ENCODE results near the gene PCNT.
"Not testable (repeated sequence)": the region's sequence is repeated elsewhere in the genome, so short reads cannot be mapped to it uniquely, and the experiment has no call there.

PCNT gene

GRCh38 chr21:46388206-46388880, 64.4 kb downstream of the PCNT start:
- FAIRE-seq: no peak

- FAIRE-seq: no peak
These were observed 64.9 kb downstream of the PCNT start for GRCh38 chr21:46388896-46389295.

- FAIRE-seq: no peak
These were observed 66.9 kb downstream of the PCNT start for GRCh38 chr21:46390603-46391545.

DNA sequence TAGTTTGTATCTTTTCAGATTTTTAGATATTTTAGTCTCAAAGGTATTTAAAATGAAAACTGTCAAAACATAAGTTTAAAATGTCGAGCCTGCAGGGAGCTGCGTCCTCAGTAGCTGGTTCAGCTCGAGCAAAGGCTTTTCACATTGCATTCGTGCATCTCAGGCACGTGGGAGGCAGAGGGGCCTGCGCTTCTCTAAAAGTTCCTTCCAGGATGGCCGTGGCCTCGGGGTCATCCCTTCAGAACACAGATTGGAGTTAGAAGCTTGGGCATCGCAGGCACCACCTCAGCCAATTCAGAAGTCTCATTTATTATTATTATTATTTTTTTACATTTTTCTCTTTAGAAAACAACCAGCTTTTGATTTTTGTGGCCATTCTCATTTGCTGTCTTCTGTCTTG, 67.8 kb downstream of the PCNT start:
- no peak for FAIRE-seq

- no peak for FAIRE-seq
These were observed 69.0 kb downstream of the PCNT start for GRCh38 chr21:46392921-46393320.

- FAIRE-seq: no peak
These were observed 69.5 kb downstream of the PCNT start for GRCh38 chr21:46393451-46393940.

- no peak for FAIRE-seq
These were observed 70.1 kb downstream of the PCNT start for GRCh38 chr21:46393941-46394594.

GRCh38 chr21:46394595-46395104, 70.7 kb downstream of the PCNT start:
- FAIRE-seq: no peak

DNA sequence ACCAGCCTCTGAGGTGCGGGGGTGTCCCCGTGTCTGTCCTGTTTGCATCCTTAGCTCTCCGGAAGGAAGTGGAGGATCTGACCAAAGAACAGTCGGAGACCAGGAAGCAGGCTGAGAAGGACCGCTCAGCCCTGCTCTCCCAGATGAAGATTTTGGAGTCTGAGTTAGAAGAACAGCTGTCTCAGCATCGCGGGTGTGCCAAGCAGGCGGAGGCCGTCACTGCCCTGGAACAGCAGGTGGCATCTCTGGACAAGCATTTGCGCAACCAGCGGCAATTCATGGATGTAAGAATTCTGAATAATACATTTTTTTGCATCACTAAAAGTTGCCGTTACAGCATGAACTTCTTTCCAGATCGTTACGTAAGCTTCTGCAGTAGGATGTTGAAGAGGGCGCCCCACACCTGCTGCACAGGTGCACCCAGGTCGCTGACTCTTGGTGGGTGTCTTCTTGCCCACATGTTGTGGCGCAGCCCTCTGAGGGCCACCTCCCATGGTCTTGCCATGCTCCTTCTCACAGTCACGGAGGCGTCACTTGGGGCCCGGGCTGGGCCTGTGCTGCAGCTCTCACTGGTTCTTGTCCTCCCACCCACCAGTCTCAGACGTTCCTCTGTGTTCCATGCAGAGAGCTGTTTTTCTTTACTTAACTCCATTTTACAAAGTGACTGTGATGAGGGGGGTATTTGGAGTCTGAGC, 73.4 kb downstream of the PCNT start:
- no peak for FAIRE-seq

GRCh38 chr21:46397993-46398392, 74.0 kb downstream of the PCNT start:
- no peak for FAIRE-seq

DNA sequence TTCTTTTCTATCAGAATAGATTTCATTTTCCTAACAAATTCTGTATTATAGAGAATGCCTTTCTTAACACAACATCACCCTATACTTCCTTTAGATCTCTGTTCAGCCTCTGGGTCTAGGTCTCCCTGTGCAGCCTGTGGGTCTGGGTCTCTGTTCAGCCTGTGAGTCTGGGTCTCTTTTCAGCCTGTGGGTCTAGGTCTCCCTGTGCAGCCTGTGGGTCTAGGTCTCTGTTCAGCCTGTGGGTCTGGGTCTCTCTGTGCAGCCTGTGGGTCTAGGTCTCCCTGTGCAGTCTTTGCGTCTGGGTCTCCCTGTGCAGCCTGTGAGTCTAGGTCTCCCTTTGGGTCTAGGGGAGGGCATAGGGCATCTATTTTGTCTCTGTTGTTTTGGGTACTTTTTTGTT, 75.2 kb downstream of the PCNT start:
- FAIRE-seq: no peak

- no peak for FAIRE-seq
These were observed 75.7 kb downstream of the PCNT start for GRCh38 chr21:46399686-46400085.

DNA sequence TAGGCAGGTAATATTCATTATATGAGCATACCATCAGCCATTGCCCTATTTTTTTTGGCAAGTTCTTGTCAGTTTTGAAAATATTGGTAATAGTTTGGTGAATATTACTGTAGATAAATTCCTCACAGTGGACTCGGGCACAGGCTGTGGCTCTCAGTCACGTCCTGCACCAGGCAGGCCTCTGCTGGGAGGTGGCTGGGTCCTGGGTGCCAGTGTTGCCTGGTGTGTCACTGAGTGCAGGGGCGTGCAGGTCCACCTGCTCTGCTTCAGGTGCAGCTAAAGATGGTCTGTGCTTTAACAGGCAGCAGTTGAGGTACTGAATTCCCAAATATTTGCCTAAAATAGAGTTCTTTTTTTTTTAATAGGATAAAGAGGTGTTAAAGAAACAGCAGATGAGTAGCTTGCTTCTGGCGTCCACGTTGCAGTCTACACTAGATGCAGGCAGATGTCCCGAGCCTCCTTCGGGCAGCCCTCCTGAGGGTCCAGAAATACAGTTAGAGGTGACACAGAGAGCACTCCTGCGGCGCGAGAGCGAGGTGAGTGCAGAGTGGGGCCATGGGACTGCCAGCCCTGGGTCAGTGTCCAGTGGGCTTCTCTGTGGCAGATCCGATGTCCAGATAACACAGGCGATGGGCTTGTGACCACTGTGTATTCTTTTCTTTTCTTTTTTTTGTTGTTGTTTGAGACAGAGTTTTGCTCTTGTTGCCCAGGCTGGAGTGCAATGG, 77.4 kb downstream of the PCNT start:
- FAIRE-seq: no peak

DNA sequence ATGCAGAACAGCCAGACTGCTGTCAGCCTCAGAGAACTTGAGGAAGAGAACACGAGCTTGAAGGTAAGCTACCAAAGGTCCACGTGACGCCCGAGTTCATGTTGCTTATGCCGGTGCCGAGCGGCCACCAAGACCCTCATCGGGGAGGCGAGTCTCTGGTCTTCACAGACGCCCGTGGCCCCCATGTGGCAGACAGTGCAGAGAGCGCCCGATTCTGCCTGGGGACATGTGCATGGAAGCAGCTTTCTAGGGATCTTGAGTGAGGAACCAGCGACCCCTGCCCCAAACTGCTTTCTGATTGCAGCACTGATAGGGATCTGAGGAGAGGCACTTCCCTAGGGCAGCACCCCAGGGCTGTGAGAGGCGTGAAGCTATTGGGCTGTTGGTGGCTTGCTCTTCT, 78.5 kb downstream of the PCNT start:
- FAIRE-seq: no peak

DNA sequence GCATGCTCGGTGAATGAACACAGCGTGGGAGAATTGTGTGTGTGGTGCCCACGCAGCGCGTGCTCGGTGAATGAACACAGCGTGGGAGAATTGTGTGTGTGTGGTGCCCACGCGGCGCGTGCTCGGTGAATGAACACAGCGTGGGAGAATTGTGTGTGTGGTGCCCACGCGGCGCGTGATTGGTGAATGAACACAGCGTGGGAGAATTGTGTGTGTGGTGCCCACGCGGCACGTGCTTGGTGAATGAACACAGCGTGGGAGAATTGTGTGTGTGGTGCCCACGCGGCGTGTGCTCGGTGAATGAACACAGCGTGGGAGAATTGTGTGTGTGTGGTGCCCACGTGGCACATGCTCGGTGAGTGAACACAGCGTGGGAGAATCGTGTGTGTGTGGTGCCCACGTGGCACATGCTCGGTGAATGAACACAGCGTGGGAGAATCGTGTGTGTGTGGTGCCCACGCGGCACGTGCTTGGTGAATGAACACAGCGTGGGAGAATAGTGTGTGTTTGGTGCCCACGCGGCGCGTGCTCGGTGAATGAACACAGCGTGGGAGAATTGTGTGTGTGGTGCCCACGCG, 79.4 kb downstream of the PCNT start:
- not testable (repeated sequence) for FAIRE-seq

DNA sequence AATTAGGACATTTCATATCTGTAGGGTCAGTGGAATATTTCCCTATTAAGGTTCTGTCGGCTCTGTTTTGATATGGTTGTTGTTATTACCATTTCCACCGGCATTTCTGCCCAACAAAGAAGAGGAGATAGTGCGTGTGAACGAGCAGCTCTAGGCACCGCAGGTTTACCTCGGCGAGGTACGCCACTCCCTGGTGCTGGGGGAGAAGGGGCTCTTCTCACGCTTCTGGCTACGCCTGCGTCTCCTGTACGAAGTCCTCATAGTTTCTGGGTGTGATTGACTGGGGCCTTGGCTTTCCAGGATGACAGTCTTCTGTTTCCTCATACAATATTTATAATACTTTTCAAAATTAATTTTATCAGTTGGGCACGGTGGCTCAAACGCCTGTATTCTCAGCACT, 80.3 kb downstream of the PCNT start:
- no peak for FAIRE-seq

- no peak for FAIRE-seq
These were observed 82.0 kb downstream of the PCNT start for GRCh38 chr21:46406001-46406400.

- no peak for FAIRE-seq
These were observed 85.9 kb downstream of the PCNT start for GRCh38 chr21:46409641-46410406.

DNA sequence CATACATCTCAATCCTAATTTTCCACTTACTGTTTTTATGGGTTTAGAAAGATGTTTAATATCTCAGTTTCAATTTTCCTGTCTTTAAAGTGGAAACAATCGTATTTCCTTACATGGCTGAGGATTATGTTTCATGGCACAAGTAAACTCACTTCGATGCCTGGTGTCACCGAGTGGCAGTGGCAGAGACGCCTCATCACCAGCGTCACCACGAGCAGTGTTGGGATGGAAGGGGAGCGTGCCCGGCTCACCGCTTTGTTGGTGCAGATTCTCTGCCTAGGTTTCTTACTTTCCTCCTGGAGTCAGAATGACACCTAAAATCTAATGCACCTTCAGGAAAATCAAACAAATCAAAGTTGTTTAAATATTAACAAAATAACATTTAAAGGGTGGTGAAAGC, 86.6 kb downstream of the PCNT start:
- FAIRE-seq: no peak

DNA sequence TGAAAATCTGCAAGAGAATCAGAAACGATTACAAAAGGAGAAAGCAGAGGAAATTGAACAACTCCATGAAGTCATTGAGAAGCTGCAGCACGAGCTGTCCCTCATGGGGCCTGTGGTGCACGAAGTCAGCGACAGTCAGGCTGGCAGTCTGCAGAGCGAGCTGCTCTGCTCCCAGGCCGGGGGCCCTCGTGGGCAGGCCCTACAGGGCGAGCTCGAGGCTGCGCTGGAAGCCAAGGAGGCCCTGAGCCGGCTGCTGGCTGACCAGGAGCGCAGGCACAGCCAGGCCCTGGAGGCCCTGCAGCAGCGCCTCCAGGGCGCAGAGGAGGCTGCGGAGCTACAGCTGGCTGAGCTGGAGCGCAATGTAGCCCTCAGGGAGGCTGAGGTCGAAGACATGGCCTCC, 87.3 kb downstream of the PCNT start:
- no peak for FAIRE-seq

- FAIRE-seq: no peak
These were observed 87.7 kb downstream of the PCNT start for GRCh38 chr21:46411691-46412090.

All from TTC549 (cell line).